HG03175 (cell line): ENCODE measurements around the gene LINGO4.
"Not testable (repeated sequence)": the region's sequence is repeated elsewhere in the genome, so short reads cannot be mapped to it uniquely, and the experiment has no call there.

Experiments
- ATAC-seq: cut with Tn5 transposase; IDR thresholded peaks from one replicate; pipeline ENCODE4 v1.9.1; 2021; ENCODE audit warnings: mild to moderate bottlenecking, moderate library complexity; ENCODE audit not compliant: unreplicated experiment

LINGO4 gene

DNA sequence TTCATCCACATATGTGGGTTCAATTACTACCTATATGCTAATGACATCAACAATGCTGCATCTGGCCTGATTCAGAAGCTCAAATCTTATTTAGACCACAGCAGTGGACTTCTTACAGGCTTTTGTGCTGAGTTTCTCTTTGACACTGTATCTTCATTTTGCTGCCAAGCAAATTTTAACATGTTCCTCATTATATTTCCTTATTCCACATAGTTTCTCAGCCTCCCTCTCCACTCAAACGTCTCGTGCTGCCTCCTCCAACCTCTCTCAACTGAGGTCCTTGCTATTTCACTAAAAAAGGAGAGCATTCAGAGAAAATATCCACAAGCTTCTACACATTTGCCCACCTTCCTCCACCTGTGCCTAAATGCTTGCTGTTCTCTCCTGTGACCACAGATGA, 21.4 kb downstream of the LINGO4 start:
- no peak for ATAC-seq

DNA sequence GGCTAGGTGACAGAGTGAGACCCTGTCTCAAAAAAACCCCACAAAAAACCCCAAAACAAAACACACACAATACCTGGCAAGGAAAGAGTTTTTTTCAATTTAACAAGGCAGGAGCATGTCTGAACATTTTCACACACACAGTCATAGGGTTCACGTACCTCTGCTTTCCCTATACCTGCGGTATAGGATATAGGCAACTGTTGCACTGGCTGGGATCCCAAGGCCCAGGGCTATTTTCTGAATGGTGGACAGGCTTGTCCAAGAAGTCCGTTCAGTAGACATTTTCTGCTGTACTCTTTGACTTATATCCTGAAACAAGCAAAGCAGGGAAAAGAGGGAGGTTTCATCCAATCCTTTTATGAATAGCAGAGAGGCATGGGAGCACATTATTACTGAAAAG, 22.5 kb downstream of the LINGO4 start:
- no peak for ATAC-seq

DNA sequence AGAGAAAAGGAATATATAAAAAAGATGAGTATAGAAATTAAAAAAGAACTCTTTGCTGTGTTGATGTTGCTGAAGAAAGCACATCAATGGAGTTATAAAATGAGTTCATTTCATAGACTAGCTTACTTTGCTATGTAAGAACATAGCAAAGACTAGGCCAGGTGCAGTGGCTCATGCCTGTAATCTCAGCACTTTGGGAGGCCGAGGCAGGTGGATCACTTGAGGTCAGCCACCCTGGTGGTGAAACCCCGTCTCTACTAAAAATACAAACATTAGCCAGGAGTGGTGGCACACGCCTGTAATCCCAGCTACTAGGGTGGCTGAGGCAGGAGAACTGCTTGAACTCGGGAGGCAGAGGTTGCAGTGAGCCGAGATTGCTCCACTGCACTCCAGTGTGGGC, 23.2 kb downstream of the LINGO4 start:
- ATAC-seq, result not testable (repeated sequence)

DNA sequence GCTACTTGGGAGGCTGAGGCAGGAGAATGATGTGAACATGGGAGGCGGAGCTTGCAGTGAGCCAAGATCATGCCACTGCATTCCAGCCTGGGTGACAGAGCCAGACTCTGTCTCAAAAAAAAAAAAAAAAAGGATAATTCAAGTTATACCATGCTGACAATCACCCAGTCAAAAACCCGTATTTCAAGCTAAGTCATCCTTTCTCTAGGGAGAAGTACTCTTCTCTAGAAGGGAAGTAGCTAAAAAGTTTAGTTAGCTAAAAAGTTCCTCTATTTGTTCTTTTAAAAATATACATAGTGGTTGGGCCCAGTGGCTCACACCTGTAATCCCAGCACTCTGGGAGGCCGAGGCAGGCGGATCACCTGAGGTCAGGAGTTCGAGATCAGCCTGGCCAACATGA, 24.5 kb downstream of the LINGO4 start:
- not testable (repeated sequence) for ATAC-seq

DNA sequence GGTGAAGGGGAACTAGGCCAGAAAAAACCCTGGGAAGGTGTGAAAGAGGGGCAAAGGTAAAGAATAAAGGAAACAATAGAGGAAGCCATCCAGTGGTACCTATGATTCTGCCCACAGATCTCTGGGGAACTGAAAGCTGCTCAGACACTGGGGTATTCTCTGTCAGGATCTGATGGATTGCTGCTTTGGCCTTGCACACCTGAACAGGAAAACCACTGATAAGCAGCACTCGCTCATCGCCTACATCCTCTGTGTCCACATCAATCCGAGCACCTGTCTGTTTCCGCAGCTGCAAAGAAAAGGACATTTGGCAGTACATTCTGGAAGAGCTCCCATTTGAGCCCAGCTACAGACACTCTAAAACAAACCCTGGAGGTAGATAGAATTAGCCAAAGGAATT, 25.4 kb downstream of the LINGO4 start:
- ATAC-seq, result no peak

DNA sequence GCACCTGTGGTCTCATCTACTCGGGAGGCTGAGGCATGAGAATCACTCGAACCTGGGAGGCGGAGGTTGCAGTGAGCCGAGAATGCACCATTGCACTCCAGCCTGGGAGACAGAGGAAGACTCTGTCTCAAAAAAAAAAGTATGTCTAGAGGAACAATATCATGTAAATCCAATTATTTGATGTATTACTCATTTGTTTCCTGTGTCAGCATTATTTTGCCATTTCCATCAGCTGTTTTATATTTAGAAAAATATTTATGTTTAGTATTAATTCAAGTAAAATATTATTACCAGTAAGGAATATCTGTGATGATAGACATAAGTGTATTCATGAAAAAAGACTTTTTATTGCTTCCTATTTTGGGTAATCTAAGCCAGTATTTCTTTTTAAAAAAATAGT, 27.9 kb downstream of the LINGO4 start:
- no peak for ATAC-seq

DNA sequence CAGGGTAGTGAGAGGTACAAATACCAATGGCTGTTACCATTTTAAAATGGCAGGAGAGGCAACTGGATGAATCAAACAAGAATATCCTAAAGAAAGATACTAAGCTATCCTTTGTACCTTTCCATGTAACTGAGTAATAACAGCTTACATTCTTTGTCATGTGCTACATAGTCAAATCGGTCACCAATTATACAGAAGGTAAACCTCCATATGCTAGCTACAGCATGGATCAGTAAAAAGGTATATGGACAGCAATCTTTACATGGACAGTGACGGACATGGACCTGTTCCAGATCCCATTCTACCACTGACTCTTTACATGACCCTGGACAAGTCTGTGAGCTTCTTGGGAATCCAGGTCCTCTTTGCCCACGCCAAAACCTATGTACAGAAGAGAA, 28.6 kb downstream of the LINGO4 start:
- ATAC-seq, result no peak

DNA sequence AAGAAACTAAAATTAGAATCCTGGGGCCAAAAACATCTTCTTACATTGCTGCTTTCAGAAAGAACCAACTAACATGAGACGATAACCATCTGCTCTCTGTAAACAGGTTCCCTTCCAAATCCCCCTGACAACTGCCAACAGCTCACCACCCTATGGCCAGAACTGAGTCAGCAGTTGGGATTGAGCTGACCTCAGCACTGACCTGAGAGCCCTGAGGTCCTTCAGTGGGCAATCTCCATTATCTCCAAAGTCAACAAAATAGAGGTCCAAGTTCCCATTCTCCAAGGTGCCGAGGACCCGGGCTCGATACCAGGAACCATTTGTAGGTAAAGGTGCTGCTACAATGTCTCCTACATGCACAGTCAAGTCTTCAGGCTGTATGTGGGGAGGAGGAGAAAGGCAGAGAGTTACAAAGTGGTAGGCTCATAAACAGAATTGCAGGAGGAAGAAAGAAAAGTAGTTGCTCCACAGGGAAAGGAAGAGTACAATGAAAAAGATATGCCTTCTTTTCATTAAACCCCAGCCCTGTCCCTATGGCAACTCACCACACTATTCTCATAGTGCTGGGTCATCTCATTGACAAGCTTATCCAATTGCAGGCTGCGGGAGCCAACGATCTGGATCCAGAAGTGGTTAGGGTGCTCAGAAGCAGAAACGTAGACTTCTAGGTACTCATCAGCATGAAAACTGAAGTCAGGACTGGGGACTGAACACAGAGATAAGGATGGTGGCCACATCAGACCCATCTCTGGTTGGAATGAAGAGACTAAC, 29.1 kb downstream of the LINGO4 start:
- ATAC-seq, result no peak

DNA sequence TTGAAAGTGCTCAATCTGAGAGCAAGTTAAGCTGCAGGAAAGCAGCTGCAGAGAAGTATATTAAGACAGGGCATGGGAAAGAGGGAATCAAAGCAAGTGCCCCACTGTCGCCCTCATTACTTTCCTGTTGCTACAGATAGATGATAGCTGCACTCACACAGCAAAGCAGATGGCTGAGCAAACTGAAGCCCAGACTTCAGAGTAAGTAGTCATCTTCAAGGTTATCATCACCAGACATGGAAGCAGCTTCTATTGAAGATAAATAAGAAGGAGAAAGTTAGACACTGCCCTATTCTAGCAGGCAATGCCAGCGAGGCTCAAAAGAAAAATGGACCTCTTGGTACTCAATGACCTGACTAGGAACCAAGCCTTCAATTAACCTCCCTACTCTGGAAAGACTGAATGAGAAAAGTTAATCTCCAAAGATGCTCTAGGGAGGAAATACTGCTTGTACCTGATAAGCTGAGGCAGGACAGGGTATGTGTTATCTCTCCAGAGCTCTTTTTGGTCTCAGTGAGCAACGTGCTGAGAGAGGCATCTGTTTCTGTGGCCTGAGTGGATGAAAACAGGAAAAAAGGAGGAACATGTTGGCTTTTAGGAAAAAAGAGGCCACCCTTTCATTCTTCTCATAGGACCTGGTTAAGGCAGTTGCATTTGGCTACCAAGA, 30.8 kb downstream of the LINGO4 start:
- ATAC-seq, result no peak

DNA sequence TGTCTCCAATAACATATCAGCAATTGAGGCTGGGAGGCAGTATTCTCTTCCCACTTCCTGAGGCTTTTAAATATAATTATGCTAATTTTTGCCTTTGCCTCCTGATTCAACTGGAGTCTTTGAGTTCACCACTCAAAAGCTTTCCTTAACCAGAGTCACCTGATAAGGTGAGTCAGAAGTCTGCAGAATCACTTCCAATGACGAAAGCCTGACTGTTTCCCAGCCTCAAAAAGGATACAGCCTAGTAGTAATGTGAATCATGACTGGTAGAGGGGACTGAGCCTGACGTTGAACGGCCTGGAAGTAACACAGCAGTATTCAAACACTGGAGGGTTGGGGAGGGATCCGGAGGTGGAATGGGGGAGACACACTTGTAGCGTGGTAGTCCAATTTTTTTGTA, 31.5 kb downstream of the LINGO4 start:
- no peak for ATAC-seq

DNA sequence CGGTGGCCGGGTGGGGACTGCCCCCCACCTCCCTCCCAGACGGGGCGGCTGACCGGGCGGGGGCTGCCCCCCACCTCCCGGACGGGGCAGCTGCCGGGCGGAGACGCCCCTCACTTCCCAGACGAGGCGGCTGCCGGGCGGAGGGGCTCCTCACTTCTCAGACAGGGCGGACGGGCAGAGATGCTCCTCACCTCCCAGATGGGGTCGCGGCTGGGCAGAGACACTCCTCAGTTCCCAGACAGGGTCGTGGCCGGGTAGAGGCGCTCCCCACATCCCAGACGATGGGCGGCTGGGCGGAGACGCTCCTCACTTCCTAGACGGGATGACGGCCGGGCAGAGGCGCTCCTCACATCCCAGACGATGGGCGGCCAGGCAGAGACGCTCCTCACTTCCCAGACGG, 35.9 kb downstream of the LINGO4 start:
- not testable (repeated sequence) for ATAC-seq

DNA sequence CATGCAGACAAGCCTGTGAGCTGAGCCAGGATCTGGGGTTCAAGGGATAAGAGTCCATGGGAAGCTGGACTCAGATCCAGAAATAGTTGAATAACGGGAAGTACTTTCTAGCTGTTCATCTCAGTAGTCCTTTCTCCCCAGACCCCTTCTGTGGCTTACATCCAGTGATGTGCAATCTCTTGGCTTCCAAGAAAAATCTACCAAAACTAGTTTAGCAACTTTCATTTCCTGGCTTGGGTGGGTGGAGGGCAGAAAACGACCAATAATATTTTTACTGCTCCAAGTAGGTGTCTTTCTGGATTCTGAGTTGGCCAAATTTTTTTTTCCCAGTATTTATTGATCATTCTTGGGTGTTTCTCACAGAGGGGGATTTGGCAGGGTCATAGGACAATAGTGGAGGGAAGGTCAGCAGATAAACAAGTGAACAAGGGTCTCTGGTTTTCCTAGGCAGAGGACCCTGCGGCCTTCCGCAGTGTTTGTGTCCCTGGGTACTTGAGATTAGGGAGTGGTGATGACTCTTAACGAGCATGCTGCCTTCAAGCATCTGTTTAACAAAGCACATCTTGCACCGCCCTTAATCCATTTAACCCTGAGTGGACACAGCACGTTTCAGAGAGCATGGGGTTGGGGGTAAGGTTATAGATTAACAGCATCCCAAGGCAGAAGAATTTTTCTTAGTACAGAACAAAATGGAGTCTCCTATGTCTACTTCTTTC, 36.7 kb downstream of the LINGO4 start:
- ATAC-seq, result not testable (repeated sequence)

DNA sequence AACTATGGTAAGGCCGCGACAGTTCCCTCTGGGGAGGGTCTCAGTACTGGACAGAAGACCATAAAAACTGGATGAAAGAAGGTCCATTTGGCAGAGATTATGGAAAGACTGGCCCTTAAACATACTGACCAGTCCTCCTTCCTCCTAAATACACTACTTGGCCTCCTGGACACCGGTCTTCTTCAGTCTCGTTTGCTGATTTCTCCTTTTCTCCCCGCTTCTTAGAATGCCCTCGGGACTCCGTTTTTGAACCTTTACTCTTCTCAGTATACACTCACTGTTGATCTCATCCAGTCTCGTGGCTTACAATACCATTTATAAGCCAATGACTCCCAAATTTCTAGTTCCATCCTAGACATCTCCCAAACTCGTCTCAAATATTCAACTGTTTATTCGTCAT, 41.2 kb downstream of the LINGO4 start:
- no peak for ATAC-seq

DNA sequence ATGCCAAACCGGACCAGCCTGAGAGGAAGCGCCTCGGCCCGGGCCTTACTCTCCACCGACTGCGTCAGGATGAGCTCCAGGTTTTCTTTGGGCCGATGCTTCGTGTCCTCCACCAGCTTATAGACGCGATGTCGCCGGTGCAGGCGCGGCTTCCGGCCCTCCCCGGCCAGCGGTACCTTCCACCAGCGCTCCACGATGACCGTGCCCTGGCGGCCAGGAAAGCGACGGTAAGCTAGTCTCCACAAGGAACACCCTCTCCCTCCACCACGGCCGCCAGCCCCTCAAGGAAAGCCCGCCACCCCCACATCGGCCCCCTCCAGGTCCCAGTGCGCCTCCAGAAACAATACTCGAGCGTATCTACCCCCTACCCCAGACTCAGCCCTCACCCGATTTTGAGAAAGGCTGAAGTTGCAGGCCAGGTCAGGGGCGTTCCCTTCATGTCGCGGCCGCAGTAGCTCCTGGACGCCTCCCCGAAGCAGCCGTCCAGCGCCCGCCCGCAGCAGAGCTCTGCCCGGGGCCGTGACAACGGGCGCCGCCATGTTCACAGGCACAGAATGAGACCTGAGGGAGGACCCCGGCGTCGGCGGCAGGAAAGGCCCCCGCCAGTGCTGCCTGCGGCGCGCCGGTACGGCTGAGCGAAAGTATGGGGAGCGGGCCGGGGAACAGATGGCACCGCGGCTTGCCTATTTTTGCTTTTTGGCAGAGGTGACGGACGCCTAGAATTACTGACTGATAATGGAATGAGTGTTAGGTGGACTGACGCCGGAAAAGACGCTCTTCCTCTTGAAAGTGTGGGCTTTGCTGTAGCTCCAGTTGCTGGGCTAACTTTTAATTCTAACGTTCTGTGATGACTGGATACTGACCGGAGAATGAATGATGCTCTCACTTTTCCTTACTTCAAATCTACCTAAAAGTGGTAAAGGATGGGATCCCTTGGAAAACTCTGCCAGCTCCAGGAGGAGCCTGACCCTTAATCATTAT, 42.0 kb downstream of the LINGO4 start, which contains the start of gene MRPL9:
Gene MRPL9 (minus strand): TSS at position 556 of the 981 bp plus-strand sequence. CDS start 17 bp downstream, at position 539.
- ATAC-seq, result peak; percentile 95

DNA sequence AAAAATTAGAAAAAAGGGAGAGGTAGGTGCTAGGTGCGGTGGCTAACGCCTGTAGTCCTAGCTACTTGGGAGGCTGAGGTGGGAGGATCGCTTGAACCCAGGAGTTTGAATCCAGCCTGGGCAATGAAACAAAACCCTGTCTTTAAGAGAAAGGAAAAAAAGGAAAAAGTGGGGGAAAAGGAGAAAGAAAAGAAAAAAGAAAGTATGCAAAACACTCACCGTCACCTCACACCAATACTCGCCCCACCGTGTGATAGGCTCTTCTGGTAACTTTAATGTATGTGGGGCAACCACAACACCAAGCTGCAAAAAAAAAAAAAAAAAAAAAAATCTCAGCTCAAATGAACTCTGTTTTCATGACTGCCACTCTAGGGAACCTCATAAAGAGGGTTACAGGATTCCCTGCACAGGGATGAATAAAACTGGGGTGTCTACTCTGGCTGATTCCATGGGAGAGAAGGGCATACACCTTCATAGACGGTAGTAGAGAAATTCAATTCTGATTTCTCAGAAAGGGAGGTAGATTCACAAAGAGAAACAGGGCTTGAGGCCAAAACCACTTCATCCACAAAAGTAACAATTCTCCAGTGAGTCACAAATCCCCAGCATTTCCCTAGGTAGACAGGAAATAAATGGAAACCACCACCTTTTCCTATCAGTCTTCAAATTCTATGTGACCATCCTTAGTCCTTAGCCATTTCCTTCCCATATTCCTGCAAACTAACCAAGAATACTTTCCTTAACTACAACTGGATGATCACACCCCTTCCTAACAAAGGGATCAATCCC, 44.4 kb downstream of the LINGO4 start:
- no peak for ATAC-seq

DNA sequence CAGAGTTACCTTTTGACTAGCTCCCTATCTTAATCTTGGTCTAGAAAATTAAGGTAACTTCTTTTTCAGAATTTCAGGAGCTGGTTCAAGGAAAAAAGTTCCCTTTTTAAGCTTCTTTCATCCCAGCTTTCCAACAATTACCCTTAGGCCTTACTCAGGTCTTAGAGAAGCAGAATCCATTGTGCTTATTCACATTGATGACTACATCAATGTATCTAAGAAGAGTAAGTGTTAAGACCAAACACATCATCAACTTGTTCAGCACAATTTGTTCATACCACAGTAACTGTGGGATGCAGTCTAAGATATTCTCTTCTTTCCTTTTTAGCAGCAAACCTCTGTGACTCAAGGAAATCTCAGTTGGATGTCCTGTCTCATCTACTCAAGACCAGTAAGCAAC, 46.0 kb downstream of the LINGO4 start:
- no peak for ATAC-seq

DNA sequence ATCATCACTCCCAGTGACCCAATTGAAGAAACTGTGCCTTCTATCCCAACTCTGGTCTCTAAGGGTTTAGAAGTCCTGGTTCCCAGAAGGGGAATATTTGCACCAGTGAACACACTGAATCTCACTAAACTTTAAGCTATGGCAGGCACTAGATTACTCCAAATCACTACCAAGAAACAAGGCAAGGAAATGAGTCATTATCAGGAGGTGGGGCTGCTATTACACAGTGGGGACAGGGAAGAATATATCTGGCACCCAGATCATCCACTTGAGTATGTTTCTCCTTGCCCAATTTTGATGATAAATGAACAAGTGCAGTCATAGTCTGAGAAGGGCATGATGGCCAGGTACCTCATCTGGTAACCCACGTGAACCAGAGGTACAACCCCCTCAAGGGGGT, 48.9 kb downstream of the LINGO4 start:
- no peak for ATAC-seq
